Naive thymus-derived CD4-positive, alpha-beta T cell (primary cell): Measurements from ENCODE around the gene ERICH2. TPM values are rescaled to one million over a fixed set of nuclear protein-coding genes. Genes with fewer than 3 reads are reported as not detected.

Source experiments
- ATAC-seq: fragments of 150-1000 bp; cut with Tn5 transposase; 2 replicates; pipeline ENCODE4 v1.10.0; 2021; ENCODE audit warnings: mild to moderate bottlenecking, moderate library complexity
- CTCF ChIA-PET: fragments of 350-600 bp; sonication (Branson Sonifier 250); formaldehyde crosslinking; loops from one replicate; lab custom pipeline; 2021; ENCODE audit warnings: antibody characterized with exemption; lab: Charles Lee
- POLR2A ChIA-PET: fragments of 350-600 bp; sonication (Branson Sonifier 250); formaldehyde crosslinking; loops from one replicate; lab custom pipeline; 2021; ENCODE audit warnings: antibody characterized with exemption, inconsistent platforms; lab: Charles Lee
- DNase-seq, 9 donors: peaks; one replicate each; pipeline versions ENCODE4 v3.0.0 to v3.0.0-alpha.2; 2020 to 2022; ENCODE audit warnings: mixed read lengths in 1 of 9
- H3K27ac ChIP-seq: one replicate; pipeline ENCODE4 v1.7.0; 2013; ENCODE audit warnings: mild to moderate bottlenecking, low read depth, low read length, moderate library complexity
- H3K27me3 ChIP-seq, 2 donors: one replicate each; pipeline ENCODE4 v1.7.0; 2013; ENCODE audit warnings: low read length in 2 of 2, mild to moderate bottlenecking in 2 of 2, moderate library complexity in 2 of 2; ENCODE audit not compliant: control insufficient read depth in 2 of 2, insufficient read depth in 2 of 2
- H3K36me3 ChIP-seq, 3 experiments: 1 replicate in 2 of 3; 2 replicates in 1 of 3; pipeline ENCODE4 v1.7.0; 2013; ENCODE audit warnings: low read length in 3 of 3, mild to moderate bottlenecking in 3 of 3, moderate library complexity in 1 of 3; ENCODE audit not compliant: insufficient read depth in 3 of 3, control insufficient read depth in 2 of 3
- H3K4me1 ChIP-seq, 2 donors: one replicate each; pipeline ENCODE4 v1.7.0; 2013; ENCODE audit warnings: low read length in 2 of 2, mild to moderate bottlenecking in 2 of 2, moderate library complexity in 1 of 2; ENCODE audit not compliant: control insufficient read depth in 2 of 2, insufficient read depth in 2 of 2
- H3K4me3 ChIP-seq: 2 replicates; pipeline ENCODE4 v1.7.0; 2013; ENCODE audit warnings: mild to moderate bottlenecking, low read length
- H3K9me3 ChIP-seq, 3 experiments: 1 replicate in 2 of 3; 2 replicates in 1 of 3; pipeline ENCODE4 v1.7.0; 2013; ENCODE audit warnings: low read length in 3 of 3; ENCODE audit not compliant: control insufficient read depth in 2 of 3
- H3K27ac Mint-ChIP-seq, 9 donors: one replicate each; pipeline ENCODE4 v1.8.0; 2020 to 2022; ENCODE audit warnings: mixed read lengths in 9 of 9, mild to moderate bottlenecking in 8 of 9, moderate library complexity in 5 of 9, inconsistent platforms in 2 of 9
- H3K27me3 Mint-ChIP-seq, 5 donors: one replicate each; pipeline ENCODE4 v1.8.0; 2021 to 2022; ENCODE audit warnings: mixed read lengths in 5 of 5, mild to moderate bottlenecking in 1 of 5
- H3K36me3 Mint-ChIP-seq, 5 donors: one replicate each; pipeline ENCODE4 v1.8.0; 2020 to 2022; ENCODE audit warnings: mixed read lengths in 5 of 5, mild to moderate bottlenecking in 3 of 5, inconsistent platforms in 1 of 5
- H3K4me1 Mint-ChIP-seq, 7 donors: one replicate each; pipeline ENCODE4 v1.8.0; 2020 to 2022; ENCODE audit warnings: mixed read lengths in 7 of 7, mild to moderate bottlenecking in 3 of 7, inconsistent platforms in 1 of 7
- H3K4me3 Mint-ChIP-seq, 10 donors: one replicate each; pipeline ENCODE4 v1.8.0; 2020 to 2022; ENCODE audit warnings: mild to moderate bottlenecking in 10 of 10, mixed read lengths in 10 of 10, moderate library complexity in 6 of 10, inconsistent platforms in 2 of 10
- H3K9me3 Mint-ChIP-seq, 11 donors: one replicate each; pipeline ENCODE4 v1.8.0; 2020 to 2022; ENCODE audit warnings: mixed read lengths in 11 of 11, mild to moderate bottlenecking in 4 of 11, inconsistent platforms in 1 of 11, moderate library complexity in 1 of 11
- intact Hi-C, 2 donors: fragments of 100-400 bp; cut with micrococcal nuclease; formaldehyde crosslinking; loops; one replicate each; pipeline ENCODE4 v1.15.1; 2023
- polyA plus RNA-seq, 2 donors: library from polyadenylated mRNA; unstranded; fragments of 300-500 nt; fragmentation: Illumina TruSeq; gene quantifications; one replicate each; pipeline ENCODE4 v1.2.3, GENCODE V29; 2021
- total RNA-seq, 6 experiments: library from RNA in 5 of 6; stranded (reverse) in 5 of 6; gene quantifications; 1 replicate in 5 of 6; 2 replicates in 1 of 6; pipeline ENCODE4 v1.2.3 and lab custom pipeline; 2021 to 2026

ERICH2 gene
- total and polyA plus RNA-seq, 7 experiments from 2014 or later: not detected

GRCh38 chr2:170818036-170818751 lies 48.0 kb downstream of the ERICH2 start:
- H3K4me3 Mint-ChIP-seq: peak overlapping the region; percentile 66 to 86 (median 76)
- POLR2A ChIA-PET: no interaction called here
- H3K27ac ChIP-seq: no peak overlapping the region
- H3K4me1 Mint-ChIP-seq: peaks cover 41 to 98% (median 73%) of the 10 kb centered on the region in 7 donors
- H3K4me3 ChIP-seq: peak overlapping the region; percentile 42
- CTCF ChIA-PET: interaction anchor here (0.6 to 1.0 kb wide), 3 partner anchors 41 to 461 kb away, joined by 3 to 5 read pairs (median 3); no protein-coding TSS in a partner anchor
- DNase-seq (no peak), ATAC-seq (no peak)
- H3K9me3 ChIP-seq: no peaks in the 10 kb centered on the region
- H3K9me3 Mint-ChIP-seq: peaks cover 0 to 3% (median 0%) of the 10 kb centered on the region in 11 donors
- peaks cover 44 to 58% of the 10 kb centered on the region in 2 donors for H3K27me3 ChIP-seq
- H3K4me1 ChIP-seq: peaks cover 55 to 68% of the 10 kb centered on the region in 2 donors
- intact Hi-C loops: loop anchor here (5.0 to 10.0 kb wide), 3 partner anchors 101 to 1363 kb away; partner anchors contain the start of genes DLX1 (in 1 of the 2) and SP5 (in 1 of the 2)
- H3K36me3 ChIP-seq: no peaks in the 10 kb centered on the region
- peak overlapping the region in 1 of 9 donors; percentile 72 for H3K27ac Mint-ChIP-seq
- peaks cover 79 to 91% (median 81%) of the 10 kb centered on the region in 5 donors for H3K27me3 Mint-ChIP-seq
- H3K36me3 Mint-ChIP-seq: peaks cover 0 to 7% (median 0%) of the 10 kb centered on the region in 5 donors

- Mint-ChIP-seq H3K27me3 (peaks cover 74 to 87% (median 76%) of the 10 kb centered on the region in 5 donors), H3K36me3 (peaks cover 0 to 7% (median 0%) of the 10 kb centered on the region in 5 donors), H3K4me3 (peak overlapping the region; percentile 49 to 86 (median 76)), H3K27ac (peak overlapping the region in 1 of 9 donors; percentile 35), H3K9me3 (peaks cover 0 to 3% (median 0%) of the 10 kb centered on the region in 11 donors), H3K4me1 (peaks cover 36 to 93% (median 67%) of the 10 kb centered on the region in 7 donors)
- intact Hi-C loops: loop anchor here (5.0 to 10.0 kb wide), 3 partner anchors 102 to 1364 kb away; partner anchors contain the start of genes DLX1 (in 1 of the 2) and SP5 (in 1 of the 2)
- H3K36me3 ChIP-seq: no peaks in the 10 kb centered on the region
- peaks cover 55 to 64% of the 10 kb centered on the region in 2 donors for H3K4me1 ChIP-seq
- H3K9me3 ChIP-seq: no peaks in the 10 kb centered on the region
- no peak for DNase-seq
- no peak for ATAC-seq
- H3K27ac ChIP-seq: no peak overlapping the region
- POLR2A ChIA-PET: no interaction called here
- peak overlapping the region; percentile 24 for H3K4me3 ChIP-seq
- CTCF ChIA-PET: interaction anchor here (0.6 to 1.0 kb wide), 4 partner anchors 41 to 461 kb away, joined by 3 to 5 read pairs (median 3); no protein-coding TSS in a partner anchor
- peaks cover 39 to 51% of the 10 kb centered on the region in 2 donors for H3K27me3 ChIP-seq
Measured at GRCh38 chr2:170818752-170819470, 48.7 kb downstream of the ERICH2 start.

- H3K36me3 Mint-ChIP-seq: peaks cover 0 to 7% (median 0%) of the 10 kb centered on the region in 5 donors
- Histone ChIP-seq H3K36me3 (no peaks in the 10 kb centered on the region), H3K27ac (no peak overlapping the region), H3K4me3 (peak overlapping the region; percentile 57), H3K9me3 (no peaks in the 10 kb centered on the region), H3K27me3 (peaks cover 29 to 40% of the 10 kb centered on the region in 2 donors), H3K4me1 (peaks cover 55 to 58% of the 10 kb centered on the region in 2 donors)
- H3K9me3 Mint-ChIP-seq: peaks cover 0 to 3% (median 0%) of the 10 kb centered on the region in 11 donors
- peak overlapping the region in 1 of 9 donors; percentile 62 for H3K27ac Mint-ChIP-seq
- intact Hi-C loops: loop anchor here (2.0 to 10.0 kb wide), 6 partner anchors 53 to 1365 kb away; partner anchors contain the start of genes DLX1 (in 1 of the 2) and SP5 (in 1 of the 2)
- ChIA-PET POLR2A (no interaction called here), CTCF (interaction anchor here (0.6 to 0.7 kb wide), 2 partner anchors 83 to 101 kb away, joined by 3 read pairs; no protein-coding TSS in a partner anchor)
- DNase-seq (peak in 2 of 9 donors; percentile 7 to 11), ATAC-seq (no peak)
- peak overlapping the region; percentile 77 to 94 (median 84) for H3K4me3 Mint-ChIP-seq
- H3K4me1 Mint-ChIP-seq: peaks cover 34 to 88% (median 57%) of the 10 kb centered on the region in 7 donors
- H3K27me3 Mint-ChIP-seq: peaks cover 74 to 87% (median 76%) of the 10 kb centered on the region in 5 donors
Measured at GRCh38 chr2:170819680-170820664, 49.8 kb downstream of the ERICH2 start.

GRCh38 chr2:170820757-170821530 lies 50.8 kb downstream of the ERICH2 start:
- peaks cover 26 to 79% (median 49%) of the 10 kb centered on the region in 7 donors for H3K4me1 Mint-ChIP-seq
- ChIA-PET CTCF (no interaction called here), POLR2A (no interaction called here)
- peak overlapping the region; percentile 57 for H3K4me3 ChIP-seq
- intact Hi-C loops: loop anchor here (2.0 to 5.0 kb wide), 3 partner anchors 52 to 1276 kb away; no protein-coding TSS in a partner anchor
- H3K27ac ChIP-seq: no peak overlapping the region
- peak overlapping the region in 2 of 9 donors; percentile 7 to 62 for H3K27ac Mint-ChIP-seq
- H3K36me3 ChIP-seq: no peaks in the 10 kb centered on the region
- H3K27me3 Mint-ChIP-seq: peaks cover 75 to 89% (median 77%) of the 10 kb centered on the region in 5 donors
- H3K4me1 ChIP-seq: peaks cover 47 to 53% of the 10 kb centered on the region in 2 donors
- ATAC-seq: peak; percentile 42
- peak overlapping the region; percentile 77 to 94 (median 84) for H3K4me3 Mint-ChIP-seq
- DNase-seq: peak in 6 of 9 donors; percentile 16 to 46 (median 40)
- H3K36me3 Mint-ChIP-seq: peaks cover 0 to 7% (median 0%) of the 10 kb centered on the region in 5 donors
- peaks cover 27 to 37% of the 10 kb centered on the region in 2 donors for H3K27me3 ChIP-seq
- H3K9me3 ChIP-seq: no peaks in the 10 kb centered on the region
- peaks cover 0 to 3% (median 0%) of the 10 kb centered on the region in 11 donors for H3K9me3 Mint-ChIP-seq
